ENCODE results near the gene OR10H2. TPM values are rescaled to one million over a fixed set of nuclear protein-coding genes. Genes with fewer than 3 reads are reported as not detected.

Gene OR10H2
- total and polyA plus RNA-seq, 2 donors (not counting 3 experiments of a cell fraction or from before 2014, with no cell fraction given) = not detected

GRCh38 chr19:15775249-15775648 is 47.4 kb downstream of the OR10H2 start:
- Histone ChIP-seq H3K9me1 (replicated peaks; ENCODE audit: control insufficient read depth, extremely low read depth, insufficient read depth, low read length) (no peaks in the 10 kb centered on the region), H3K27me3 (ENCODE audit: control insufficient read depth in 2 of 2, insufficient read depth in 2 of 2, low read length in 2 of 2) (no peaks in the 10 kb centered on the region), H4K20me1 (replicated peaks; ENCODE audit: control insufficient read depth, extremely low read depth, insufficient read depth, low read length) (no peaks in the 10 kb centered on the region), H3K4me3 (replicated peaks in 1 of 3; ENCODE audit: insufficient read depth in 1 of 3, low read depth in 1 of 3, low read length in 3 of 3) (no peak overlapping the region), H3K4me2 (ENCODE audit: insufficient read depth, low read length) (no peak overlapping the region), H3K36me3 (ENCODE audit: control insufficient read depth in 2 of 2, extremely low read depth in 1 of 2, insufficient read depth in 2 of 2, low read length in 2 of 2) (no peaks in the 10 kb centered on the region), H3K4me1 (ENCODE audit: control insufficient read depth, extremely low read depth, insufficient read depth, low read length) (no peaks in the 10 kb centered on the region), H2AFZ (ENCODE audit: low read depth, low read length) (no peak overlapping the region), H3K9ac (replicated peaks; ENCODE audit: extremely low read depth, insufficient read depth, low read length) (no peak overlapping the region), H3K79me2 (ENCODE audit: control insufficient read depth, insufficient read depth, low read length) (no peaks in the 10 kb centered on the region), H3K27ac (ENCODE audit: insufficient read depth, low read depth, low read length) (no peak overlapping the region), H3K9me3 (replicated peaks; ENCODE audit: control insufficient read depth, insufficient read depth, low read length) (no peaks in the 10 kb centered on the region)
- TF ChIP-seq EZH2 (IDR thresholded peaks at IDR 0.05; ENCODE audit: borderline replicate concordance, low read depth, low read length, severe bottlenecking) (no peak), MYC (IDR thresholded peaks at IDR 0.05; ENCODE audit: low read depth, low read length) (no peak)
- BruUV-seq (replicated peaks) = no TSS peak
- FAIRE-seq (no peak), DNase-seq (ENCODE audit: low read depth, low spot score) (no peak)
- intact Hi-C loops (cut with micrococcal nuclease) = no loop called here
- POLR2A ChIA-PET = no interaction called here
- CTCF ChIA-PET = no interaction called here
- dilution Hi-C loops (cut with MboI; ENCODE audit: extremely low pct_ligation_motif_present, low sequenced_read_pairs) = no loop called here

GRCh38 chr19:15776264-15776663 is 48.4 kb downstream of the OR10H2 start:
- Histone ChIP-seq H3K27me3 (ENCODE audit: control insufficient read depth in 2 of 2, insufficient read depth in 2 of 2, low read length in 2 of 2) (no peaks in the 10 kb centered on the region), H3K27ac (ENCODE audit: insufficient read depth, low read depth, low read length) (no peak overlapping the region), H3K4me2 (ENCODE audit: insufficient read depth, low read length) (no peak overlapping the region), H3K79me2 (ENCODE audit: control insufficient read depth, insufficient read depth, low read length) (no peaks in the 10 kb centered on the region), H3K9me1 (replicated peaks; ENCODE audit: control insufficient read depth, extremely low read depth, insufficient read depth, low read length) (no peaks in the 10 kb centered on the region), H3K9ac (replicated peaks; ENCODE audit: extremely low read depth, insufficient read depth, low read length) (no peak overlapping the region), H2AFZ (ENCODE audit: low read depth, low read length) (no peak overlapping the region), H4K20me1 (replicated peaks; ENCODE audit: control insufficient read depth, extremely low read depth, insufficient read depth, low read length) (no peaks in the 10 kb centered on the region), H3K4me1 (ENCODE audit: control insufficient read depth, extremely low read depth, insufficient read depth, low read length) (no peaks in the 10 kb centered on the region), H3K4me3 (replicated peaks in 1 of 3; ENCODE audit: insufficient read depth in 1 of 3, low read depth in 1 of 3, low read length in 3 of 3) (no peak overlapping the region), H3K36me3 (ENCODE audit: control insufficient read depth in 2 of 2, extremely low read depth in 1 of 2, insufficient read depth in 2 of 2, low read length in 2 of 2) (no peaks in the 10 kb centered on the region), H3K9me3 (replicated peaks; ENCODE audit: control insufficient read depth, insufficient read depth, low read length) (no peaks in the 10 kb centered on the region)
- FAIRE-seq = no peak
- intact Hi-C loops (cut with micrococcal nuclease) (no loop called here), dilution Hi-C loops (cut with MboI; ENCODE audit: extremely low pct_ligation_motif_present, low sequenced_read_pairs) (no loop called here)
- no peak for TF ChIP-seq CTCF (IDR thresholded peaks at IDR 0.05; ENCODE audit: extremely low read depth in 1 of 2, insufficient read depth in 1 of 2, low read depth in 1 of 2, low read length in 2 of 2)
- no peak for TF ChIP-seq POLR2AphosphoS5 (IDR thresholded peaks at IDR 0.05; ENCODE audit: insufficient read depth, low read depth, low read length)
- no peak for TF ChIP-seq FOS (IDR thresholded peaks at IDR 0.05; ENCODE audit: borderline replicate concordance, insufficient read depth, low read length)
- TF ChIP-seq EZH2 (IDR thresholded peaks at IDR 0.05; ENCODE audit: borderline replicate concordance, low read depth, low read length, severe bottlenecking) = no peak
- TF ChIP-seq MYC (IDR thresholded peaks at IDR 0.05; ENCODE audit: low read depth, low read length) = no peak
- TF ChIP-seq GATA2 (IDR thresholded peaks at IDR 0.05; ENCODE audit: insufficient read depth, insufficient read length, low read depth, low read length) = no peak
- no peak for TF ChIP-seq MAX (IDR thresholded peaks at IDR 0.05; ENCODE audit: insufficient read depth, insufficient read length)
- TF ChIP-seq JUN (IDR thresholded peaks at IDR 0.05; ENCODE audit: borderline replicate concordance, insufficient read depth, insufficient read length, low read depth) = no peak
- TF ChIP-seq POLR2A (IDR thresholded peaks at IDR 0.05; ENCODE audit: low read depth, low read length) = no peak
- BruUV-seq (replicated peaks) = no TSS peak
- CTCF ChIA-PET = no interaction called here
- POLR2A ChIA-PET = no interaction called here
- DNase-seq (ENCODE audit: low read depth, low spot score) = no peak
